Measurements from ENCODE around the gene PCDHGC5.
A peak's percentile ranks its signal among the peaks of the same experiment; 100 is the strongest.

The PCDHGC5 gene

GRCh38 chr5:141510850-141511601, 22.1 kb downstream of the PCDHGC5 start:
- TF ChIP-seq, protein P1, sequence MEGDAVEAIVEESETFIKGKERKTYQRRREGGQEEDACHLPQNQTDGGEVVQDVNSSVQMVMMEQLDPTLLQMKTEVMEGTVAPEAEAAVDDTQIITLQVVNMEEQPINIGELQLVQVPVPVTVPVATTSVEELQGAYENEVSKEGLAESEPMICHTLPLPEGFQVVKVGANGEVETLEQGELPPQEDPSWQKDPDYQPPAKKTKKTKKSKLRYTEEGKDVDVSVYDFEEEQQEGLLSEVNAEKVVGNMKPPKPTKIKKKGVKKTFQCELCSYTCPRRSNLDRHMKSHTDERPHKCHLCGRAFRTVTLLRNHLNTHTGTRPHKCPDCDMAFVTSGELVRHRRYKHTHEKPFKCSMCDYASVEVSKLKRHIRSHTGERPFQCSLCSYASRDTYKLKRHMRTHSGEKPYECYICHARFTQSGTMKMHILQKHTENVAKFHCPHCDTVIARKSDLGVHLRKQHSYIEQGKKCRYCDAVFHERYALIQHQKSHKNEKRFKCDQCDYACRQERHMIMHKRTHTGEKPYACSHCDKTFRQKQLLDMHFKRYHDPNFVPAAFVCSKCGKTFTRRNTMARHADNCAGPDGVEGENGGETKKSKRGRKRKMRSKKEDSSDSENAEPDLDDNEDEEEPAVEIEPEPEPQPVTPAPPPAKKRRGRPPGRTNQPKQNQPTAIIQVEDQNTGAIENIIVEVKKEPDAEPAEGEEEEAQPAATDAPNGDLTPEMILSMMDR (IDR thresholded peaks at IDR 0.05), result no peak

GRCh38 chr5:141511771-141512325, 23.0 kb downstream of the PCDHGC5 start:
- TF ChIP-seq, protein P1 (IDR thresholded peaks at IDR 0.05), result no peak

- TF ChIP-seq, protein P1 (IDR thresholded peaks at IDR 0.05), result peak; percentile 91
Measured at GRCh38 chr5:141512390-141512910, 23.6 kb downstream of the PCDHGC5 start.

DNA sequence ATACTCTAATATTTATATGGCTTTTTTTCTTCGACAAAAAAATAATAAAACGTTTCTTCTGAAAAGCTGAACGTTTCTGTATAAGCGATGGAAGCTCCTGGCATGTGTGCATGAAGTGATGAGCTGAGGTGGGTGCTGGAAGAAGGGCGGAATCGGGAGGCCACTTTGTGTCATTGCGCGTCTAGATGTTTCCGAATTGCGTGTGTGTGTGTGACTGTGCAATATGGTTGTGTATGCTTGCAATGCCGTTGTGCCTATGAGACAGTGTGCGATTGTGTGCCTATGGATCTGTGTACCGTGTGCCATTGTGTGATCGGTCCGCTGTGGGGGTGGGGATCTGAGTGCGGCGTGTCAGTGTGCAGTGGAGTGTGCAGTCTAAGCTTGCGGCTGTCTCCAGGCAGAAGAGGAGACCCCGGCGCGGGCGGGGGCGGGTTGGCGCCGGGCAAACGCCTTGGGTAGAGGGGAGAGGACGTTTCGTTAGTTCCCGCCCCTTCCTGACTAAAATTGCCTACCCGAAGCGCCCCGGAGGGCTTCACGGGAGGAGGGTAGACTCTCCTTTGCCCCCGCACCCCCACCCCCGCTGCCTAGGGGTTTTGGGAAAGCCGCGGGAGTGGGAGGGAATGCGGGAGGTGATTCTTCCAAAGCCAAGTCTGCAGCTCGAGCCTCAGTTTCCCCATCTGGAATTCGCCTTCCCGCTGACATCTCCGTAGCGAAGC, 24.2 kb downstream of the PCDHGC5 start:
- TF ChIP-seq, protein P1 (IDR thresholded peaks at IDR 0.05), result no peak

DNA sequence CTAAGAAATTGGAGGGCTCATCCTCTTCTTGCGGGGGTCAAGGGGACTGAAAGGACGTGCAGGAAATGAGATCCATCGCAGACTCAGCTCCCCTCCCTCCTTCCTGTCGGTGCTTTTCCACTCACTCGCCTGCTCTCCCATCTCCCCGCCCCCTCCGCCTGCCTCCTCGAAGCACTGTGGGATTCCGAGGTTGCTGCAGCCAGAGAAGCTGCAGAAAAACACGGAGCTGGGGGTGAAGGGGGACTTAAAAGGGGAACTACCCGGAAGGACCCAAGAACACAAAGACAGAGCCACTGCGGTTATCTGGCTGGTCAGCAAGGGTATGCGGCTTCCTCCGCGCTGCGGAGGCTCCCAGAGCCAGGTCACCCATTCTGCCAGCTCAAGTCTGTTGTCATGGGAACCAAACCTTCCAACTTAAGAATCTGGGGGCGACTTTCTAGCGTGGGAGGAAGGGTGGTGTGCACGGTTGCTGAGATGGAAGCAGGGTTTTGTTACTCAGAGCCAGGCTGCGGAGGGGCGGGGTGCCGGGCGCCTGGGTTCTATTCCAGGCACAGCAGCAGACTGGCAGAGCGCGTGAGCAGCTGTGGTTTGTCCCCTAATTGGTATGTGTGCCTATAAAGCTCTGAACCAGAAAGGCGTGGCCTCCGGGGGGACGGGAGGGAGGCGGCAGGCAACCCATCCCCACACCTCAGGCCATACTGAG, 24.9 kb downstream of the PCDHGC5 start:
- TF ChIP-seq, protein P1 (IDR thresholded peaks at IDR 0.05), result no peak

- TF ChIP-seq, protein P1 (IDR thresholded peaks at IDR 0.05), result no peak
Measured at GRCh38 chr5:141514330-141515133, 25.7 kb downstream of the PCDHGC5 start.
